Thymus (tissue), 11 donors: ENCODE data around the gene C14orf119. TPM values are rescaled to one million over a fixed set of nuclear protein-coding genes. Genes with fewer than 3 reads are reported as not detected.

Source experiments
- DNase-seq, 9 donors: peaks; one replicate each; pipeline ENCODE4 v3.0.0-alpha.2; 2013; ENCODE audit warnings: low spot score in 9 of 9, low read depth in 6 of 9, missing footprints in 1 of 9
- H3K27ac ChIP-seq, 2 donors: one replicate each; pipeline ENCODE4 v1.5.1; 2013; ENCODE audit warnings: control low read depth in 1 of 2, low read depth in 1 of 2, low read length in 1 of 2, mild to moderate bottlenecking in 1 of 2, moderate library complexity in 1 of 2
- H3K27me3 ChIP-seq, 2 donors: one replicate each; pipeline ENCODE4 v1.5.1; 2013; ENCODE audit warnings: low read length in 1 of 2; ENCODE audit not compliant: control insufficient read depth in 2 of 2, insufficient read depth in 1 of 2
- H3K36me3 ChIP-seq, 2 donors: one replicate each; pipeline ENCODE4 v1.5.1; 2013; ENCODE audit warnings: low read length in 1 of 2, mild to moderate bottlenecking in 1 of 2, moderate library complexity in 1 of 2; ENCODE audit not compliant: control insufficient read depth in 2 of 2, insufficient read depth in 2 of 2
- H3K4me1 ChIP-seq, 2 donors: one replicate each; pipeline ENCODE4 v1.5.1; 2013; ENCODE audit warnings: low read length in 2 of 2; ENCODE audit not compliant: control insufficient read depth in 2 of 2, insufficient read depth in 2 of 2
- H3K4me3 ChIP-seq, 2 donors: one replicate each; pipeline ENCODE4 v1.5.1; 2013; ENCODE audit warnings: low read length in 2 of 2, control low read depth in 1 of 2, mild to moderate bottlenecking in 1 of 2
- H3K9me3 ChIP-seq, 2 donors: one replicate each; pipeline ENCODE4 v1.5.1; 2013; ENCODE audit warnings: low read length in 1 of 2, mild to moderate bottlenecking in 1 of 2; ENCODE audit not compliant: control insufficient read depth in 2 of 2, insufficient read depth in 1 of 2
- WGBS: extraction: QIAGEN DNeasy Blood & Tissue Kit; methylation state at CpG from one replicate; pipeline ENCODE4 v1.1.7; 2013; 5-methylcytosine and 5-hydroxymethylcytosine counted together
- polyA plus RNA-seq: library from polyadenylated mRNA; stranded (reverse); fragments of 200-250 nt; gene quantifications from one replicate; pipeline ENCODE4 v1.2.3, GENCODE V29; 2013
- total RNA-seq: library from RNA; stranded (reverse); fragments of 120-200 nt; gene quantifications from one replicate; pipeline ENCODE4 v1.2.4, GENCODE V29; 2013
- donor health status: healthy.

C14orf119 gene
- total and polyA plus RNA-seq, 2 donors, result 43.6 to 52.9 TPM

DNA sequence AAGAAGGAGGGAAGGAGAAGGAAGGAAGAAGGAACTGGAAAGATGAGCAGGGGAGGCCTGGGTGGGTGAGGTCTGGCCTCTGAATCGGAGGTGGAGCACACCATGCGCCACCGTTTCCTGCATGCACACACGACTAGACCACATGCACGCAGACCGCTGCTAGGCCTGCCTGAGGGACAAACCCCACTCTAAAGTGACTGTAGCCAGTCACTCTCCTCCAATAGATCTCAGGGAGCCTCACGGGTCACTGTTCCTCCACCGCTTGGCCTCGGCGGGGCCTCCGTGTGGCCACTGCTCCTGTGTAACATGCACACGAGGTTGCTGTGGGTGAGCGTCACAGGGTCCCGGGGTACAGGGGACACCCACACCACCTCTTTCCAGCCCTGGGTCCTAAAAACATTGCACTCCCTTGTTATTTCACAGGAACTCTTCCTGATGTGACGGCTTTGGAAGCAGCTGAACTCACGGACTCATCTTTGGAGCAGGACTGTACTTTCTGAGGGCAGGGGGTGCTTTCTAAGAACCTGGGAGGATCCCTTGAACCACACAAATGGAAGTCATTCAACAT is 41.3 kb downstream of the C14orf119 start:
- no peak for DNase-seq
- H3K27me3 ChIP-seq, result no peaks in the 10 kb centered on the region
- no peaks in the 10 kb centered on the region for H3K4me1 ChIP-seq
- H3K4me3 ChIP-seq, result no peak overlapping the region
- 94% methylated on average over 16 of the region's 16 CpGs for WGBS
- no peaks in the 10 kb centered on the region for H3K36me3 ChIP-seq
- no peak overlapping the region for H3K27ac ChIP-seq
- H3K9me3 ChIP-seq, result no peaks in the 10 kb centered on the region

- WGBS, result 94% methylated on average over 11 of the region's 11 CpGs
- Histone ChIP-seq H3K27me3 (no peaks in the 10 kb centered on the region), H3K4me3 (no peak overlapping the region), H3K36me3 (no peaks in the 10 kb centered on the region), H3K9me3 (no peaks in the 10 kb centered on the region), H3K4me1 (no peaks in the 10 kb centered on the region), H3K27ac (no peak overlapping the region)
- no peak for DNase-seq
These were observed 42.0 kb downstream of the C14orf119 start for GRCh38 chr14:23137192-23137812.

DNA sequence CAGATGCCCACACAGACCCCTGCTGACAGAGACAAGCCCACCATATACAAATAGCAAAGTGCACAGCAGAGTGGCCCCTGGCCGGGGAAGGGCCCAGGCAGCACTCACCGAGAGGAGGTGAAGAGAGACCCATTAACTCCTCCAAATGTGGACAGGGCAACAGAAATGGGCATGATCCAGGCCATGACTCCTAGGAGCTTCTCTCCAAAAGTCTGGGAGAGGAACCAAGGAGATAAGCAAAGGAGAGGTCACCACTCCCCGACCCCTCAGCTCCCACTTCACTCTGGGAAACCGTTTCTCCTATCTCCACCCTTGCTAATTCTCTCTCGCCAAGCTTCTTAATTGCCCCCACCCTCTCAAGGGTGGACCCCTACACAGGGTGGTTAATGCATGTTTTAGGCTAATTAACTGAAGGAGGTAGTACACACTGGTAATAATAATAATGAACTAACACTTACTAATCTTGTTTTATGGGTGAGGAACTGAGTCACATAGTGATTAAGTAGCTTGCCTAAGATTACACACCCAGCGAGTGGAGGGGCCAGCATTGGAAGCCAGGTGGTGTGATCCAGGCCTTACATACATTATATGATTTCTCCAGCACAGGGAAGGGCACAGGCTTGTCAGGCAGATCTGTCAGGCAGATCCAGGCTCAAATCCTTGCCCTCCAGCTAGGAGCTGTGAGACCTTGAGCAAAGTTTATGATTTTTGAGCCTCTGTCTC is 42.7 kb downstream of the C14orf119 start:
- Histone ChIP-seq H3K27ac (no peak overlapping the region), H3K4me1 (no peaks in the 10 kb centered on the region), H3K36me3 (no peaks in the 10 kb centered on the region), H3K9me3 (no peaks in the 10 kb centered on the region), H3K27me3 (no peaks in the 10 kb centered on the region), H3K4me3 (no peak overlapping the region)
- DNase-seq, result no peak
- WGBS, result 95% methylated on average over 6 of the region's 6 CpGs

DNA sequence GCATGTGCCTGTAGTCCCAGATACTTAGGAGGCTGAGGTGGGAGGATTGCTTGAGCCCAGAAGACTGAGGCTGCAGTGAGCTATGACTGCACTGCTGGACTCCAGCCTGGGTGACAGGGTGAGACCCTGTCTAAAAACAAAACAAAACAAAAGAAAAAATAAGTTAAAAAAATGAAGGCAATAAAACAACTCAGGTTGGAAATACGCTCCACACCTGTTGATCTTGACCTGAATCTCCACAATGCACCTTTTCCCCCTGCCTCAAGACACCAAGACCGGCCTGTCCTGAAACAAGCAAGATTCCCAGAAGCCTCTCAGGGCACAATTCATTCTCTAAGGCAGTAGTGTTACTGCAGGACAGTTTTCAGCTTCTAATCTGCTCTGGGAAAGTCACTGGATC is 44.6 kb downstream of the C14orf119 start:
- H3K4me3 ChIP-seq, result no peak overlapping the region
- 97% methylated on average over 2 of the region's 2 CpGs for WGBS
- H3K36me3 ChIP-seq, result no peaks in the 10 kb centered on the region
- no peaks in the 10 kb centered on the region for H3K4me1 ChIP-seq
- H3K27ac ChIP-seq, result no peak overlapping the region
- no peak for DNase-seq
- H3K9me3 ChIP-seq, result no peaks in the 10 kb centered on the region
- no peaks in the 10 kb centered on the region for H3K27me3 ChIP-seq

- no peaks in the 10 kb centered on the region for H3K4me1 ChIP-seq
- H3K4me3 ChIP-seq, result no peak overlapping the region
- H3K27ac ChIP-seq, result no peak overlapping the region
- no peaks in the 10 kb centered on the region for H3K36me3 ChIP-seq
- 97% methylated on average over 6 of the region's 6 CpGs for WGBS
- H3K27me3 ChIP-seq, result no peaks in the 10 kb centered on the region
- no peak for DNase-seq
- no peaks in the 10 kb centered on the region for H3K9me3 ChIP-seq
These were observed 45.1 kb downstream of the C14orf119 start for GRCh38 chr14:23140371-23140770.

DNA sequence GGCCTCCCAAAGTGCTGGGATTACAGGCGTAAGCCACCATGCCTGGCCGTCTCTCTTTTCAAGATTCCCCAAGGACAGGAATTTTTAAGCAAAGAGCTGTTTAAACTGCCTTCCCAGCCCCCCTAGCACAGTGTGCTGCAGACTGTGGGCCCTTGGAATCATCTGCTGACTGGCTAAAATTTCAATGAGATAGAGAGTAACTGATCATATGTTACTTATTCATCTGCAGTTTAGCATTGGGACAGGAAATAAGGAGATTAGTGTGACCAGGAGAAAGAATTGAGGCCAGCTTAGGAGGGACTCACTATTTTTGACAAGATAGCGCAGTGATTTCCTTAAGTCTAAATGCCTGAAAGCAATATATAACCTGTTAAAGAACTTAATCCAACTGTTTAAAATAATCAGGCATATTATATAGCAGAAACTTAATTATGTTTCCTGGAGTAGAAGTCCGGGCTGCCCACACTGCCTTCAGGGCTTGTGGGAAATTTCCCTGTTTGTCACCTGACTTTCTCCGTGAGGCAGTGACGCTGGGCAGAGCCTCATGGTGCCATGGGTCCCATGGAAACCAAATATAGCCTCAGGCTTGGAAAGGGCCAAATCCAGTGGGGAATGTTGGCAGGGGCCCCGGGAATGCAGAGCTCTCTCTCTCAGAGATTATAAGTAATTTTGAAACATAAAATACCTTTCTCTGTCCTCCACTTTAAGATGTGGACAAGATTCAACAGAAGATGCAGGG is 46.6 kb downstream of the C14orf119 start:
- Histone ChIP-seq H3K9me3 (no peaks in the 10 kb centered on the region), H3K4me3 (no peak overlapping the region), H3K27ac (no peak overlapping the region), H3K27me3 (no peaks in the 10 kb centered on the region), H3K36me3 (no peaks in the 10 kb centered on the region), H3K4me1 (no peaks in the 10 kb centered on the region)
- WGBS, result 94% methylated on average over 7 of the region's 7 CpGs
- no peak for DNase-seq

- Histone ChIP-seq H3K27me3 (peaks cover 0 to 3% of the 10 kb centered on the region in 2 donors), H3K4me3 (no peak overlapping the region), H3K36me3 (no peaks in the 10 kb centered on the region), H3K27ac (no peak overlapping the region), H3K4me1 (no peaks in the 10 kb centered on the region), H3K9me3 (no peaks in the 10 kb centered on the region)
- DNase-seq, result no peak
- WGBS, result 93% methylated on average over 4 of the region's 4 CpGs
These were observed 47.5 kb downstream of the C14orf119 start for GRCh38 chr14:23142826-23143225.

- Histone ChIP-seq H3K9me3 (no peaks in the 10 kb centered on the region), H3K36me3 (no peaks in the 10 kb centered on the region), H3K27ac (no peak overlapping the region), H3K4me1 (no peaks in the 10 kb centered on the region), H3K27me3 (peaks cover 0 to 3% of the 10 kb centered on the region in 2 donors), H3K4me3 (no peak overlapping the region)
- no peak for DNase-seq
- 100% methylated on average over 1 of the region's 1 CpG for WGBS
These were observed 48.6 kb downstream of the C14orf119 start for GRCh38 chr14:23143911-23144310.

DNA sequence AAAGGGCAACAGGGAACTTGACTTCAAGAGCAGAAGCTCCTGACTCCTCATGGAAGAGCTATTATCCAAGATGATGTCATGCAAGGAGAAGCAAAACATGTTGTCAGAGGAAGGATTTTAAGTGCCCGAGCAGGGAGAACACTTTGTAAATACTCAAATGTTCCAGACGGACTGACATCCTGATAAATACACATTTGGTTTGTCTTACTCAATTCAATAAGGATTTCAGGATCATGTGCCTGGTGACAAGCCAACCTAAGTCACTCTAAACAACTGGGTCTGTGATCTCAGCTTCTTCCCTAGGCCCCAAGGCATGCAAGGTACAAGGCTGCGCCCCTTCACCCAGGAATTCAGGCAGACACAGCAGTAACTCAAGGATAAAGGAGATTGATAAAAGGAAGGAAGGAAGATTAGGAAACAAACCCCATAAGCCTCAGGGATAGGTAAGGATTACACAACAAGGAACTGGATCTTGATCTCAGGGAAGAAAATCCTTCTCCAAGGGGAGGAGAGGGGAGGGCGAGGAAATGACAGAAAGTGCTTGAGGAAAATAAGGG is 50.6 kb downstream of the C14orf119 start:
- no peak overlapping the region for H3K4me3 ChIP-seq
- 96% methylated on average over 4 of the region's 4 CpGs for WGBS
- no peaks in the 10 kb centered on the region for H3K9me3 ChIP-seq
- no peaks in the 10 kb centered on the region for H3K36me3 ChIP-seq
- peaks cover 0 to 5% of the 10 kb centered on the region in 2 donors for H3K27me3 ChIP-seq
- no peaks in the 10 kb centered on the region for H3K4me1 ChIP-seq
- no peak for DNase-seq
- H3K27ac ChIP-seq, result no peak overlapping the region
